ENCODE measurements around the gene ZSWIM5. TPM values are rescaled to one million over a fixed set of nuclear protein-coding genes. Genes with fewer than 3 reads are reported as not detected.
"Not testable (repeated sequence)": the region's sequence is repeated elsewhere in the genome, so short reads cannot be mapped to it uniquely, and the experiment has no call there.

The ZSWIM5 gene
- total and polyA plus RNA-seq, 2 experiments from 2014 or later = 6.6 to 7.6 TPM

- H3K4me3 ChIP-seq = no peak overlapping the region
- TF ChIP-seq CTCF (IDR thresholded peaks at IDR 0.05; ENCODE audit: low read depth, low read length) = no peak
- no peaks in the 10 kb centered on the region for H3K4me1 ChIP-seq (ENCODE audit: low read depth)
- no peaks in the 10 kb centered on the region for H3K9me3 ChIP-seq (ENCODE audit: low read depth)
- no peaks in the 10 kb centered on the region for H3K27me3 ChIP-seq
- no peak overlapping the region for H3K27ac ChIP-seq
- no peak for DNase-seq (ENCODE audit: low read depth in 1 of 2, low spot score in 1 of 2)
- H3K36me3 ChIP-seq = no peaks in the 10 kb centered on the region
These were observed 36.2 kb downstream of the ZSWIM5 start for GRCh38 chr1:45170151-45170742.

- not testable (repeated sequence) for H3K36me3 ChIP-seq; H3K9me3 ChIP-seq (ENCODE audit: low read depth); H3K4me3 ChIP-seq; H3K27me3 ChIP-seq; H3K27ac ChIP-seq; DNase-seq (ENCODE audit: low read depth in 1 of 2, low spot score in 1 of 2); H3K4me1 ChIP-seq (ENCODE audit: low read depth)
These were observed 38.5 kb downstream of the ZSWIM5 start for GRCh38 chr1:45167947-45168346.

GRCh38 chr1:45164307-45164706 is 42.1 kb downstream of the ZSWIM5 start:
- not testable (repeated sequence) for H3K27ac ChIP-seq; H3K27me3 ChIP-seq; H3K4me3 ChIP-seq; H3K36me3 ChIP-seq; H3K9me3 ChIP-seq (ENCODE audit: low read depth); DNase-seq (ENCODE audit: low read depth in 1 of 2, low spot score in 1 of 2); H3K4me1 ChIP-seq (ENCODE audit: low read depth)

- H3K27ac ChIP-seq; H3K9me3 ChIP-seq (ENCODE audit: low read depth); H3K36me3 ChIP-seq; H3K4me3 ChIP-seq; H3K4me1 ChIP-seq (ENCODE audit: low read depth); DNase-seq (ENCODE audit: low read depth in 1 of 2, low spot score in 1 of 2); H3K27me3 ChIP-seq: not testable (repeated sequence)
These were observed 43.3 kb downstream of the ZSWIM5 start for GRCh38 chr1:45163111-45163510.

- not testable (repeated sequence) for H3K9me3 ChIP-seq (ENCODE audit: low read depth); H3K4me3 ChIP-seq; DNase-seq (ENCODE audit: low read depth in 1 of 2, low spot score in 1 of 2); H3K36me3 ChIP-seq; H3K27ac ChIP-seq; H3K4me1 ChIP-seq (ENCODE audit: low read depth); H3K27me3 ChIP-seq
These were observed 44.1 kb downstream of the ZSWIM5 start for GRCh38 chr1:45162041-45163035.

GRCh38 chr1:45155957-45156356 is 50.4 kb downstream of the ZSWIM5 start:
- H3K27me3 ChIP-seq = no peaks in the 10 kb centered on the region
- DNase-seq (ENCODE audit: low read depth in 1 of 2, low spot score in 1 of 2) = no peak
- H3K36me3 ChIP-seq = no peaks in the 10 kb centered on the region
- TF ChIP-seq CTCF (IDR thresholded peaks at IDR 0.05; ENCODE audit: low read depth, low read length) = no peak
- H3K9me3 ChIP-seq (ENCODE audit: low read depth) = no peaks in the 10 kb centered on the region
- no peak overlapping the region for H3K4me3 ChIP-seq
- H3K27ac ChIP-seq = no peak overlapping the region
- H3K4me1 ChIP-seq (ENCODE audit: low read depth) = no peaks in the 10 kb centered on the region

- H3K4me3 ChIP-seq = no peak overlapping the region
- H3K27ac ChIP-seq = no peak overlapping the region
- no peak for DNase-seq (ENCODE audit: low read depth in 1 of 2, low spot score in 1 of 2)
- no peaks in the 10 kb centered on the region for H3K9me3 ChIP-seq (ENCODE audit: low read depth)
- H3K4me1 ChIP-seq (ENCODE audit: low read depth) = no peaks in the 10 kb centered on the region
- no peaks in the 10 kb centered on the region for H3K36me3 ChIP-seq
- H3K27me3 ChIP-seq = no peaks in the 10 kb centered on the region
- TF ChIP-seq CTCF (IDR thresholded peaks at IDR 0.05; ENCODE audit: low read depth, low read length) = no peak
These were observed 51.0 kb downstream of the ZSWIM5 start for GRCh38 chr1:45155423-45155822.
